Activated naive CD4-positive, alpha-beta T cell treated with anti-CD3 and anti-CD28 coated beads for 36 hours (primary cell): ENCODE measurements around the gene CCDC74A. TPM values are rescaled to one million over a fixed set of nuclear protein-coding genes. Genes with fewer than 3 reads are reported as not detected.
"Not testable (repeated sequence)": the region's sequence is repeated elsewhere in the genome, so short reads cannot be mapped to it uniquely, and the experiment has no call there.

Experiments
- CTCF ChIA-PET: fragments of 350-600 bp; sonication (Branson Sonifier 250); formaldehyde crosslinking; loops from one replicate; lab custom pipeline; 2021; ENCODE audit warnings: antibody characterized with exemption; lab: Charles Lee
- DNase-seq: peaks from one replicate; pipeline ENCODE4 v3.0.0-alpha.2; 2020
- H3K27ac Mint-ChIP-seq: one replicate; pipeline ENCODE4 v1.8.0; 2021; ENCODE audit warnings: mild to moderate bottlenecking, mixed read lengths
- H3K27me3 Mint-ChIP-seq: one replicate; pipeline ENCODE4 v1.8.0; 2021; ENCODE audit warnings: low read depth, mixed read lengths
- H3K36me3 Mint-ChIP-seq: one replicate; pipeline ENCODE4 v1.8.0; 2021; ENCODE audit warnings: low read depth, mixed read lengths
- H3K4me1 Mint-ChIP-seq: one replicate; pipeline ENCODE4 v1.8.0; 2021; ENCODE audit warnings: low read depth, mixed read lengths
- H3K4me3 Mint-ChIP-seq: one replicate; pipeline ENCODE4 v1.8.0; 2021; ENCODE audit warnings: mild to moderate bottlenecking, moderate library complexity, mixed read lengths
- H3K9me3 Mint-ChIP-seq: one replicate; pipeline ENCODE4 v1.8.0; 2021; ENCODE audit warnings: mixed read lengths
- intact Hi-C: fragments of 100-400 bp; cut with micrococcal nuclease; formaldehyde crosslinking; loops from one replicate; pipeline ENCODE4 v1.15.1; 2023
- total RNA-seq, 2 experiments: library from RNA; stranded (reverse); gene quantifications; one replicate each; pipeline ENCODE4 v1.2.3, GENCODE V29; 2021

Gene CCDC74A
- total RNA-seq, 2 experiments from 2014 or later, result 6.8 to 7.1 TPM

DNA sequence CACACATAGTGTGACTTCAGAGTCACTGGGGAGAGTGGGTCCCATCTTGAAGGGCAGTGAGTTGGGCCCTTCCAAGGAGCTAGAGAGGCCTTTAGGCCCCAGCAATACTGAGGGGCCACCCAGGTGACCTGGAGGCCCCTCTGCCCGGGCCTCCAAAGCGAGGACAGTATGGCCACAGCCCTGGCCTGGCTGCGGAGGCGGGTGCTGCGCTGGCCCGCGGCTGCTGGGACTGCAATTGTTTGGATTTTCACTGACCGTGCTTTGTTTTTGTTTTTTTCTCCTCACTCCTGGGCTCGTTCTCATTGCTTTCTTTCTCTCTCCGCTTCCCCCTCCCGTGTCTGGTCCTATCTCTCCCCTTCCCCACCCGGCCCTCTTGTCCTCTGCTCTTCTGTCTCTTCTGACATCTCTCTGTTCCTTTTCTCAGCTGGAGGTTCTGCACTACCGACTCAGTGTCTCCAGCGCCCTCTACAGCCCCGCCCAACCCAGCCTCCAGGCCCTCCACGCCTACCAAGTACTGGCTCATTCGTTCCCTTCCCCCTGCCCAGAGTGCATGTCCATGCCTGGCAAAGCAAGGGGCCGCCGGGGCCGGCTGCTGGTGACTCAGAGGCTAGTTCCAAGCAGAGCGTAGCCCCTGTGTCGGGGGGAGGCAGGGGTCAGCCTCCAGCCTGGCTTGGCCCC is 16.3 kb upstream of the CCDC74A start:
- H3K4me3 Mint-ChIP-seq, CTCF ChIA-PET, H3K9me3 Mint-ChIP-seq, intact Hi-C loops, H3K27me3 Mint-ChIP-seq, H3K27ac Mint-ChIP-seq, H3K4me1 Mint-ChIP-seq, DNase-seq: not testable (repeated sequence)
- peaks cover 20% of the 10 kb centered on the region for H3K36me3 Mint-ChIP-seq

DNA sequence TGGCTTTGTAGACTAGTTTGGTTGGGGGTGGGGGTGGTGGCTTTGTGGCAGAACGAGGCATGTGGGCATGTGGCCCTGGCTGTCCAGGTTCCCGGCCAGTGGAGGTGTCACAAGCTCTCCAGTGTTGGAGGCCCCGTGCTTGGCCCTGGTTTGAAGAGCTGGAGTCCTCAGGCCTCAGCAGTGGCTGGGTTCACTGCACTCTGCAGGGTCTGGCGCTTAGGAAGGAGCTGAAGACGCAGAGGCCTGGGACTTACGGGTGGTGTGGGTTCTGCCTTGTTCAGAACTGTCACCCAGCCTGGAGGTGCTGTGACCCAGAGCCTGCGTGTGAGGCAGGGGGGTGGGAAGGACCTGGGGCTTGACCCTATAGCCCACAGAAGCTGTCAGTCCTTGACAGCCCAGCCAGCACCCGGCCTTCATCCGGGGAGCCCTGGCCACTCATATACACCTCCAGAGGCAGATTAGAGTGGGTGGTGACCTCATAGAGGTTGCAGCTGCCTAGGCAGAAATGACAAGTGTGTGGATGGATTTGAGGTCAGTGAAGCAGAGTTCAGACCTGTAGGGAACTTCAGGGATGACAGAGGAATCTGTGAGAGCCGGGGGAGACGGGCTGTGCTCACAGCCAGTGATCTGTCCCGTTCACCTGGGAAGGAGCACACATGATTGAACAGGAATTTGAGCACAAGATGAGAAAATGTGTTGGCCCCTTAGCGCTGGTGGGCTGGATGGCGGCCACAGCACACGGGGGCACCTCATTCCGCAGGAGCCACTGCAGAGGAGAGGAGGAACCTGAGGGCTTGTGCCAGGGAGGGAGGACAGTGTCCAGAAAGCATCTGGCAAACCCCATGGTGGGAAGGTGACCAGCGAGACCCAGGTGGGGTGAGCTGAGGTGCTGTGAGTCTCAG is 15.5 kb upstream of the CCDC74A start:
- CTCF ChIA-PET, result not testable (repeated sequence)

DNA sequence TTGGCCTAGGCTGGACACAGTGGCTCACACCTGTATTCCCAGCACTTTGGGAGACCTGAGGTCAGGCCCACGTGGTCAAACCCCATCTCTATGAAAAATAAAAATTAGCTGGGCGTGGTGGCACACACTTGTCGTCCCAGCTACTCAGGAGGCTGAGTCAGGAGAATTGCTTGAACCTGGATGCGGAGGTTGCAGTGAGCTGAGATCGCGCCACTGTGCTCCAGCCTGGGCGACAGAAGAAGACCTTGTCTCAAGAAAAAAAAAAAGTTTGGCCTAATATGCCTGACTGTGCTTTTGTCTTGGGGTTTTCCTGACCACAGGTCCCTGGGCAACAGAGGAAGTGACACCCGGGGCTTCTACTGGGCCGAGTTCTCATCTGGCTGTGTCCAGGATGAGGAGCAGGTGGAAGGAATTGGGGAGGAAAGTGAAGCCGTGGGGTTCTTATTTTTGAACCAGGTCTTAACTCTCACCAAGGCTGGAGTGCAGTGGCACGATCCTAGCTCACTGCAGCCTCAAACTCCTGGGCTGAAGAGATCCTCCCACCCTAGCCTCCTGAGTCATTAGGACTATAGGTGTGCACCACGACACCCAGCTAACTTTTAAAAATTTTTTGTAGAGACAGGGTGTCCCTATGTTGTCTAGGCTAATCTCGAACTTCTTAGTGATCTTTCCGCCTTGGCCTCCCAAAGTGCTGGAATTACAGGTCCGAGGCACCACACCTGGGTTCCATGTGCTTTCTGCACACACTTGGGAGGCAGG is 13.1 kb upstream of the CCDC74A start:
- CTCF ChIA-PET, H3K4me3 Mint-ChIP-seq, H3K4me1 Mint-ChIP-seq, H3K9me3 Mint-ChIP-seq, intact Hi-C loops, H3K27me3 Mint-ChIP-seq, DNase-seq: not testable (repeated sequence)
- H3K36me3 Mint-ChIP-seq, result peaks cover 18% of the 10 kb centered on the region
- peak overlapping the region; percentile 36 for H3K27ac Mint-ChIP-seq

More for the DNA sequence above, 15.5 kb upstream of the CCDC74A start:
- peaks cover 21% of the 10 kb centered on the region for H3K36me3 Mint-ChIP-seq
- H3K9me3 Mint-ChIP-seq, H3K4me3 Mint-ChIP-seq, H3K27ac Mint-ChIP-seq, intact Hi-C loops, DNase-seq, H3K4me1 Mint-ChIP-seq, H3K27me3 Mint-ChIP-seq: not testable (repeated sequence)

DNA sequence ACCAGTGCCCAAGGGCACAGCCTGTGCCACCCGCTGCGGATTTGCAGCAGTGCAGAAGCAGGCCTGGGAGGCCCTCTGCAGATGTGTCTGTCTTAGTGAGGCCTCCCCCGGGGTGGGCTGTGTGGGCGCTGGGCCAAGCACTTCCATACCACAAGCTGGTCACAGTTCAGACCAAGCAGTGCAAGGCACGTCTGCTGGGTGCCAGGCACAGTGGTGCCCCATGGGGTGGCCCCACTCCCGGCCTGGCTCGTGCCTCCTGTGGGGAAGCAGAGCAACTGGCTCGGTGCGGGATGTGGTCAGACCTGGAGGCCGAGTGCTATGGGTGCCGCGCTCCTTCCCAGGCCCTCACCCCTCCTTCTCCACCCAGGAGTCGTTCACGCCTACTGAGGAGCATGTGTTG is 12.5 kb upstream of the CCDC74A start:
- H3K4me1 Mint-ChIP-seq, H3K4me3 Mint-ChIP-seq, H3K9me3 Mint-ChIP-seq, H3K27ac Mint-ChIP-seq, CTCF ChIA-PET, DNase-seq, intact Hi-C loops, H3K27me3 Mint-ChIP-seq: not testable (repeated sequence)
- peaks cover 20% of the 10 kb centered on the region for H3K36me3 Mint-ChIP-seq

DNA sequence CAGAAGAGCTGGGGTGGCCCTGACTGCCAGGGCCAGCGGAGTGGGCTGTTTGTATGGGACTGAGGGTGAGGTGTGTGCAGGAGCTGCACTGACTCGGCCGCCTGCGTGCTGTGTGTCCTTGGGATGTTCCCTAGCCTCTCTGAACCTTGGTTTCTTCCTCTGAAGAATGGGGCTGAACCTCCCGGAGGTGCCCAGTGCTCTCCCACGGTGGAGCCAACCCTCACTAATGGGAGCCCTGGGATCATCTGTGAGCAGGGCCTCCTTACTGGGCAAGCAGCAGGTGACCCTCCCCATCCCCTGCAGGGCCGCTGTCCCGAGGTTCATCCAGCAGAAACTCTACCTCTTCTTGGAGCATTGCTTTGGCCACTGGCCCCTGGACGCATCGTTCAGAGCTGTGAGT is 11.7 kb upstream of the CCDC74A start:
- H3K4me3 Mint-ChIP-seq, result no peak overlapping the region
- H3K4me1 Mint-ChIP-seq, result no peaks in the 10 kb centered on the region
- CTCF ChIA-PET, result no interaction called here
- no peak overlapping the region for H3K27ac Mint-ChIP-seq
- H3K9me3 Mint-ChIP-seq, result no peaks in the 10 kb centered on the region
- intact Hi-C loops, result no loop called here
- DNase-seq, result no peak
- peaks cover 21% of the 10 kb centered on the region for H3K36me3 Mint-ChIP-seq
- no peaks in the 10 kb centered on the region for H3K27me3 Mint-ChIP-seq

DNA sequence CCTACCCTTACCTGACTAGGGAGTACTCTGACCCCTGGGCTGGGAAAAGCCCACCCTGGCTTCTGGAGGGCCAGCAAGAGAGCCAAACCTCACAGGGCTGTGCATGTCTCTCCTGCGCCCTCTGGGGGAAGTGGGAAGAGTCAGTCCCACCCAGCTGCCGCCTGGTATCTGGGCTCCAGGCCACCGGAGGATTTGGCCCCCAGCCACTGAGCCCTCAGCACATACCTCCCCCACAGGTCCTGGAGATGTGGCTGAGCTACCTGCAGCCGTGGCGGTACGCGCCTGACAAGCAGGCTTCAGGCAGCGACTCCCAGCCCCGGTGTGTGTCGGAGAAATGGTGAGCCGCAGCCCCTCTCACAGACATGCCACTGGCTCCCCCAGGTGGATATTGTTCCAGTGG is 11.1 kb upstream of the CCDC74A start:
- H3K36me3 Mint-ChIP-seq, result peaks cover 21% of the 10 kb centered on the region
- intact Hi-C loops, H3K4me3 Mint-ChIP-seq, H3K9me3 Mint-ChIP-seq, DNase-seq, H3K27ac Mint-ChIP-seq, H3K4me1 Mint-ChIP-seq, CTCF ChIA-PET, H3K27me3 Mint-ChIP-seq: not testable (repeated sequence)

DNA sequence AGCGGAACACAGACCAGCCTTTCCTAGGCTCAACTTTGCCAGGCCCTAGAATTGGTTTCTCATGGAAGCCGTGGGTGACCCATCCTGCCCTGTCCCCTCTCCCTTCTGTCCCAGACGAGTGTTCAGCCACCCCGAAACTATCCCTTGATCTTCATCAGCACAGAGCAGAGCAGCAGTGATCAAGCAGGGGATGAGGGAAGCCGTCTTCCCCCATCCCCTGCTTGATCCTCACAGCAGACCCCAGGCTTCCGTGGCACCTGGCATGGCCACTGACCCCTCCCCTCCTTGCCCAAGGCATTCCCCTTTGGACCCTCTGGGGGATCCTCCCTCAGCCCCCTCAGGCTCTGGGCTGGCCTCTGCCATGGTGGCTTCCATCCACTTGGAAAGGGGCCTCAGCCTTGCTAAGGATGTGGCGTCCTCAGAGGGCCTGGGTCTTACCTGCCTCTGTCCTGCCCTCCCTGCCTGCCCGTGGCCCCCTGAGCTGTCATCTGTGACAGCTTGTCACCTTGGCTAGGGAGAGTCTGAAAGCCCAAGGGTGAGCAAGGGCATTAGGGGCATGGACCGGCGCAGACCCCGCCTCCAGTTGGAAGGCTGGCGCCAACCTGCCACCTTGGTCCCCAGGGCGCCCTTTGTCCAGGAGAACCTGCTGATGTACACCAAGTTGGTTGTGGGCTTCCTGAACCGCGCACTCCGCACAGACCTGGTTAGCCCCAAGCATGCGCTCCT is 10.4 kb upstream of the CCDC74A start:
- DNase-seq, result no peak
- Mint-ChIP-seq H3K27ac (no peak overlapping the region), H3K9me3 (no peaks in the 10 kb centered on the region), H3K27me3 (no peaks in the 10 kb centered on the region), H3K4me3 (no peak overlapping the region), H3K36me3 (peaks cover 21% of the 10 kb centered on the region), H3K4me1 (no peaks in the 10 kb centered on the region)
- intact Hi-C loops, result no loop called here
- CTCF ChIA-PET, result no interaction called here

DNA sequence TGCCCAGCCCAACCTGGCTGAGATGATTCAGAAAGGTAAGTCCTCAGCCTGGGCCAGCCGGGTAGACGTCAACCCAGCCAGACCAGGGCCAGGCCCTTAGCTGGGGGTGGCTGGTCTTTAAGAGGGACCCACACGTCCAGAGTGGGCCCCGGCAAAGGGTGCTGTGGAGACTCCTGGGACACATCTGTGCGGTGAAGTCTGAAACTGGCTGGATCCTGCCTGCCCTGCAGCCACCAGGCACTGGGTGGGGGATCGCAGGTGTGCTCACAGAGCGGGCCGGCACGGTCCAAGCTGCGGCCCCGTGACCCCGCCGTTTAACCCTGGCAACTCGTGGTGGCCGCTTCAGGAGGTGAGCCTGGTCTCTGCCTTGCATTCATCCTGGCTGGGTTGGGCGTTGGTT is 9.8 kb upstream of the CCDC74A start:
- CTCF ChIA-PET, DNase-seq, H3K9me3 Mint-ChIP-seq, H3K27ac Mint-ChIP-seq, H3K27me3 Mint-ChIP-seq, H3K4me3 Mint-ChIP-seq, intact Hi-C loops, H3K4me1 Mint-ChIP-seq: not testable (repeated sequence)
- peaks cover 19% of the 10 kb centered on the region for H3K36me3 Mint-ChIP-seq

DNA sequence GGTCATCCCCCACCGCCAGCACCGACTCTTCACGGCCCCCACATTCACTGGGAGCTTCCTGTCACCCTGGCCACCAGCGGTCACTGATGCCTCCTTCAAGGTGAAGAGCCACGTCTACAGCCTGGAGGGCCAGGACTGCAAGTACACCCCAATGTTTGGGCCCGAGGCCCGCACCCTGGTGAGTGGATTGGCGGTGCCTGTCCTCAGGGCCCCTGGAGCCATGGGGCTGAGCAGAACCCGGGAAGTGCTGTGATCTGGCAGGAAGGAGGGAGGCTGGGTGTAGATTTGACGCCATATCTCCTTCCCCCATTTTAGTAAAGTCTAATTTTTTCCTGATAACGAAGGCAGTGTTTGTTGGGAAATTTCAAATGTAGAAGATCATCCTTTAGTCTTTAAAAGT is 9.2 kb upstream of the CCDC74A start:
- peaks cover 19% of the 10 kb centered on the region for H3K36me3 Mint-ChIP-seq
- H3K27ac Mint-ChIP-seq, intact Hi-C loops, DNase-seq, H3K9me3 Mint-ChIP-seq, H3K27me3 Mint-ChIP-seq, CTCF ChIA-PET, H3K4me1 Mint-ChIP-seq, H3K4me3 Mint-ChIP-seq: not testable (repeated sequence)

DNA sequence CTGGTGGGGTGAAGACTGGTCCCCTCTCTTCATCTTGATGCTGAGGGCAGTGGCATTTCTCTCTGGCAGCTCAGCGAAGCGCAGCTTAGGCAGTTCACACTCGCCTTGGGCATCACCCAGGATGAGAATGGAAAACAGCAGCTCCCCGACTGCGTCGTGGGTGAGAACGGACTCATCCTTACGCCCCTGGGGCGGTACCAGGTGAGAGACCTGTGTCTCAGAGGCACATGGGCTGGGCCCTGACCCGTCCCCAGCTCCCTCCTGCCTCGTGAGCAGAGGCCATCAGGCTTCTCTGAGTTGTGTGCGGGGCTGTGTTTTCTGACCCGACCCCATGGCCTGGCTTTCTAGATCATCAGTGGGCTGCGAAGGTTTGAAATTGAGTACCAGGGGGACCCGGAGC is 8.2 kb upstream of the CCDC74A start:
- DNase-seq, result no peak
- Mint-ChIP-seq H3K9me3 (no peaks in the 10 kb centered on the region), H3K27ac (no peak overlapping the region), H3K27me3 (no peaks in the 10 kb centered on the region), H3K36me3 (peaks cover 15% of the 10 kb centered on the region), H3K4me3 (no peak overlapping the region), H3K4me1 (no peaks in the 10 kb centered on the region)
- intact Hi-C loops, result no loop called here
- CTCF ChIA-PET, result no interaction called here

DNA sequence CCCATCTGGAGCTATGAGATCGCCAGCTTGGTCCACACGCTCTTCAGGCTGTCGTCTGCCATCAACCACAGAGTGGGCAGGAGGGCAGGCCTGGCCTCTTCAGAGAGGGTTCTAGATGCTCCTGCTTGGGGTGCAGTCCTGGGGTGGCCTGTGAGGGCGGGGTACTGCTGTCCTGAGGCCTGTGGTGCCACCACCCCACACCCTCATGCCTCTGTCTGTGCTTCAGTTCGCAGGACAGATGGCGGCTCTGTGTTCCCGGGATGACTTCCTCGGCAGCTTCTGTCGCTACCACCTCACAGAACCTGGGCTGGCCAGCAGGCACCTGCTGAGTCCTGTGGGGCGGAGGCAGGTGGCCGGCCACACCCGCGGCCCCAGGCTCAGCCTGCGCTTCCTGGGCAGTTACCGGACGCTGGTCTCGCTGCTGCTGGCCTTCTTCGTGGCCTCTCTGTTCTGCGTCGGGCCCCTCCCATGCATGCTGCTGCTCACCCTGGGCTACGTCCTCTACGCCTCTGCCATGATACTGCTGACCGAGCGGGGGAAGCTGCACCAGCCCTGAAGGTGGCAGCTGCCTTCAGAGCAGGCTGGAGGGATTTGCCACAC is 7.7 kb upstream of the CCDC74A start:
- H3K4me3 Mint-ChIP-seq, CTCF ChIA-PET, H3K9me3 Mint-ChIP-seq, intact Hi-C loops, H3K27ac Mint-ChIP-seq, H3K27me3 Mint-ChIP-seq, H3K4me1 Mint-ChIP-seq, DNase-seq: not testable (repeated sequence)
- H3K36me3 Mint-ChIP-seq, result peaks cover 15% of the 10 kb centered on the region

DNA sequence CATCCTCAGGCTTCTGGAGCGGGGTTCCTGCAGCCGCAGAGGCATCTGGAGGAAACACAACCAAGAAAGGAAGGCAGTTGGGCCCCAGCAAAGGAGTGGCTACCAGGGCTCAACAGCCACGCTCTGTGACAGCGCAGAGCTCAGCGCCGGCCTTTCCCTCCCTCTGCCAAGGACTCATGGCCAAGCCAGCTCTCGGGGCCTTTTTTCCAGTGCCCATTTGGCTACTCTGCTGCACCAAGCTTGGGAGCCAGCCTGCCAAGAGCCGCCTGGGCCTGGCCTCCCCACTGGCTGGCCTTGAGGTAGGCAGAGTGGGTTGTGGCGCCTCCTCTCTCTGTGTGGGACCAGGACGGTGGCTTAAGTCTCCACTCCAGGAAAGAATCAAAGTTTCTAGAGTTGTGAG is 7.2 kb upstream of the CCDC74A start:
- no peak for DNase-seq
- intact Hi-C loops, result no loop called here
- H3K27ac Mint-ChIP-seq, result no peak overlapping the region
- H3K9me3 Mint-ChIP-seq, result no peaks in the 10 kb centered on the region
- no peaks in the 10 kb centered on the region for H3K4me1 Mint-ChIP-seq
- CTCF ChIA-PET, result no interaction called here
- H3K4me3 Mint-ChIP-seq, result no peak overlapping the region
- H3K27me3 Mint-ChIP-seq, result no peaks in the 10 kb centered on the region
- H3K36me3 Mint-ChIP-seq, result peaks cover 15% of the 10 kb centered on the region
